Jurkat, Clone E6-1 (cell line): ENCODE results near the gene MRPL39.

Experiments
- DNase-seq: peaks from one replicate; pipeline ENCODE4 v3.0.0-alpha.2; 2011; ENCODE audit warnings: low read depth, low spot score
- H3K4me3 ChIP-seq: 2 replicates; pipeline ENCODE4 v1.5.1; 2011; ENCODE audit warnings: mild to moderate bottlenecking, low read length, control low read depth, moderate library complexity

MRPL39 gene

DNA sequence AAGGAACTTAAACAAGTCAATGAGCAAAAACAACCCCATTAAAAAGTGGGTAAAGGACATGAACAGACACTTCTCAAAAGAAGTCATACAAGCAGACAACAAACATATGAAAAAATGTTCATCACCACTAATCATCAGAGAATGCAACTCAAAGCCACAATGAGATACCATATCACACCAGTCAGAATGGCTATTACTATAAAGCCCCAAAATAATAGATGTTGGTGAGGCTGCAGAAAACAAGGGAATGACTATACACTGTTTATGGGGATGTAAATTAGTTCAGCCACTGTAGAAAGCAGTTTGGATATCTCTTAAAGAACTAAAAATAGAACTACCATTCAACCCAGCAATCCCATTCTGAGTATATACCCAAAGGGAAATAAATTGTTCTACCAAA is 51.2 kb downstream of the MRPL39 start:
- DNase-seq: no peak
- no peak overlapping the region for H3K4me3 ChIP-seq

DNA sequence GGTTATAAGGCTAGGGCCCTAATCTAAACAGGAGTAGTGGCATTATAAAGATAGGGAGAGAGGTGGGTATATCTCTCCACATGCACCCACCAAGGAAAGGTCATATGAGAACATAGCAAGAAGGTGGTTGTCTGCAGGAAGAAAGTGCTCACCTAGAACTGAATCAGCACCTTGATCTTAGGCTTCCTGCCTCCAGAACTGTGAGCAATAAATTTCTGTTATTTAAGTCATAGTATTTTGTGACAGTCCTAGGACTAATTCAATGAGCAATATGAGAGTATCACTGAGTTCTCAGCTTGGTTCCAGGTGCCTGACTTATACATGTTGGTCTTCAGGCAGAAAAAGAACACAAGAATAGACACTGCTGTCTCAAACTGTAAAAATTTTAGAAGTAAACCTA is 51.8 kb downstream of the MRPL39 start:
- no peak for DNase-seq
- H3K4me3 ChIP-seq: no peak overlapping the region

DNA sequence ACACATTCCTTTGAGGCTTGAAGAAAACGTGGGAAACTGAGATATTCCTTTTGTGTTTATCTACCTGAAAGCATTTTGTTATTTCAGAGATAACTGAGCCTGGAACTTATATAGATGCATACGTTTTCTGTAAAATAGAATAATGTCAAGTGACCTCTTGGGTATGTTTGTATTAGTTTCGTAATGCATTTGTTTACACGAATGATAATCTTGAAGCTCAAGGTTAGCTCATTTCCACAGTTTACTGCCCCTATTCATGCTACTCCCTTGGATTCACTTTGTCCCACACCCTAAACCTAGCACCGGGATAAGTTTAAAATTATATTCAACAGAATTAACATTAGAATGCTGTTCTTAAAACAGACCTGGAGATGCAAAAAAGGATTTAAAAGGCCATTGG is 54.4 kb downstream of the MRPL39 start:
- no peak overlapping the region for H3K4me3 ChIP-seq
- no peak for DNase-seq

DNA sequence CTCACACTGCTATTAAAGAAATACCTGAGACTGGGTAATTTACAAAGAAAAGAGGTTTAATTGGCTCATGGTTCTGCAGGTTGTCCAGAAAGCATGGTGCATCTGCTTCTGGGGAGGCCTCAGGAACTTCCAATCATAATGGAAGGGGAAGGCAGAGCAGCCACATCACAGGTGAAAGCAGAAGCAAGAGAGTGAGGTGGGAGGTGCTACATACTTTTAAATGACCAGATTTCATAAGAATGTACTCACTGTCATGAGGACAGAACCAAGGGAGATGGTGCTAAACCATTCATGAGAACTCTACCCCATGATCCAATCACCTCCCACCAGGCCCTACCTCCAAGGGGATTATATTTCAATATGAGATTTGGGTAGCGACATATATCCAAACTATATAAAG is 55.7 kb downstream of the MRPL39 start:
- no peak overlapping the region for H3K4me3 ChIP-seq
- no peak for DNase-seq

DNA sequence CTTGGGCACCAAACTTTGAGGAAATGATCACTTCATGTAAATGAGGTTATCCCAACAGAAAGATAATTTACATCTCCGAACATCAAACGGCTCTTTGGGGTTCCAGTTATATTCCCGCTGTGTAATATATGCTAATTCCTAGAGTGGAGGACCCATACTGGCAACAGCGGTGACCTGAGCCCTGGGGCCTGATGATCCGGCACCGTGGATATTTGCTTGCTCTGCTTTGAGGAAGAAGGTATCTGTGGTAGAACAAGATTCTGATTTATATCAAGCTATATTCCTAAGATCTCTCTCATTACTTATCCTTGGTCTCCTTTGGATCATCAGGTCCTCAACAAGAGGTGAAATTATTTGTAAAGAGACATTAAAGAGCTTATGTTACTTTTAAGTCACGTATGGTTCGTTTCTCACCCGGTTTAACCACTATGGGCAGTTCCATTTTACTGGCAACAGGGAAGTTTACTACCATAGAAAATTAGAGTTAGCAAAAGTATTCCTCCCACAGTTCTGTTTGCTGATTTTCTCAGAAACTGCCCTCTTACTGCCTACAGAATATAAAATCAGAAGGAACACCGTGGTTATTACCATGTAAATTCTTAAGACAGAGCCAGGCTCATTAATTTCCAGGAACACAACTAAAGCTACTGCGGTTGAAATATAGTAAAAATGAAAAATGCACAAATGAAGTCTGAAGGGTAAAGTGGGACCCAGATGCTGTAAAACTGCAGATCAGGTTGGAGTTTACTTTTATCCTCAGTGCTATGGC is 56.7 kb downstream of the MRPL39 start:
- H3K4me3 ChIP-seq: no peak overlapping the region
- no peak for DNase-seq

DNA sequence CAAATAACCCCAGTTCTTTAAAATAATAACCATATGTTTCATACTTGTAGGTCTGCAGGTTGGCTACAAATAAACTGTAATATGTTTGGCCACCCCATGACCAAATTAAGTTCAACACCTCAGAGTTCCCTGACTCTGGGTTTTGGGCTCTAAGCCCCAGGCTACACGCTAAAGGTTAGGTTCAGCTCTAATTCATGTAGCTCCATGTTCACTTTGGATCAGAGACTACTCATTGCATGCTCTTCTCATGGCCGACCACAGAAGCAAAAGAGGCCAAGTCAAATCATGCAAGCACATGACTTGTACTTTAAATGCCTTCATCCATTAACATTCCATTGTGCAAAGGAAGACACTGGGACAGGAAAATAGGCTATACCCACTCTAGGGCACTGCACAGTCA is 66.2 kb downstream of the MRPL39 start:
- no peak for DNase-seq
- no peak overlapping the region for H3K4me3 ChIP-seq

DNA sequence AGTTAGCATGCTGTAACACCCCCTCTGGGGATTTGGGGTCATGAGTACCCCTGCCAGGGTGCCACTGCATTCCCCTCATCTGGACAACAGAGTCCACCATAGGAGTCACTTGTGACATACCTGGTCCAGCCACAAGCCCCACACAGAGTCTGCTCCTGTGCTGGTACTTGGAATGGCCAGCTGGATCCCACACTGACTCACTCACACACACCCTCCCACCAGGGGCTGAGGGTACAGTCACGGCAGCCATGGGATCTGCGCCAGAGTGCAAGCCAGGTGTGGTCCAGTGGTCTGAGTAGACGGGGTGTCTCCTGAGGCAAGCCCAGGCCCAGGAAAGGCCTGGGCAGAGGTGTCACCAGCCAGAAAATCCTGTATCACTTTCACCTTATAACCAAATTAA is 67.7 kb downstream of the MRPL39 start:
- DNase-seq: no peak
- H3K4me3 ChIP-seq: no peak overlapping the region

DNA sequence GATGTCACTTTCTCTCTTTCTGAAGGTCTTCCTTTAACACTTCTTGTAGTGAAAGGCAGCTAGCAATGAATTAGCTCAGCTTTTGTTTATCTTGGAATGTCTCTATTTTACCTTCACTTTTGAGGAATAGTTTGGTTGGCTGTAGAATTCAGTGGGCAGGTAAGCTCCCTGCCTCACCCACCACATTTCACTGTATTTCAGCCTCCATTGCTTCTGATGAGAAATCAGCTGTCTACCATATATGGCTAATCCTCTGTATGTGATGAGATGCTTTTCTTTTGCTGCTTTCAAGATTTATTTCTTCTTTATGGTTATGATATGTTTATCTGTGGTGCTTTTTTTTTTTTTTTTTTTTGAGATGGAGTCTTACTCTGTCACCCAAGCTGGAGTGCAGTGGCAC is 70.1 kb downstream of the MRPL39 start:
- no peak overlapping the region for H3K4me3 ChIP-seq
- no peak for DNase-seq

DNA sequence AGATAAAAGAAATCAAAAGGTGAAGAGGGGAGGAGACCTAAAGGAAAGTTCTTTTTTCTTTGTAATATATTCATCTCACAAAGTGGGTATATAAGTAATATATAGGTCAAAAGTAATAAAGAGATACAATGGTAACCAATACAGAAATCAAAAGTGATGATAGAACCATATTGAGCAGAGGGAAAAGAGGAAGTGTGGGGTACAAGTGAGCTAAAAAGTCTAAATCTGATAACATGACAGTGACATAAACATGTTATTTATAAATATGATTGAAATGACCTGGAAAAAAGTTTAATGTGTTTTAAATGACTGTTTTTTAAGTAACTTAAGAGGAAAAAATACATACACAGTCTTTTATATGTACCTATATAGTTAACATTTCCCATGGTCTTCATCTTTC is 70.5 kb downstream of the MRPL39 start:
- no peak overlapping the region for H3K4me3 ChIP-seq
- DNase-seq: no peak

DNA sequence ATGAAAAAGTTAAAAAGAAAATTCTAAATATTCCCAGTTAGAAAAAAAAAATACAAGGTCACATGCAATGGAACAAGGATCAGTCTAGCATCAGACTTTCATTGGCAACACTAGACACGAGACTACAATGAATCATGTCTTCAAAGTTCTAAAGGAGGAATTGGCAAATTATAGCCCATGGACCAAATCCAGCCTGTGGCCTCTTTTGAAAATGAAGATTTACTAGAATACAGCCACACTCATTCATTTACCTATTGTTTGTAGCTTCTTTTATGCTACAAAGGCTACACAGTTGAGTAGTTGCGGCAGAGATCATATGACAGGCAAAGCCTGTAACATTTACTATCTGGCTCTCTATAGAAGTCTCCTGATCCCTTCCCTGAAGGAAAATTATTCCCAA is 71.4 kb downstream of the MRPL39 start:
- H3K4me3 ChIP-seq: no peak overlapping the region
- no peak for DNase-seq
